K562 (cell line): ENCODE data around the gene GTSE1. TPM values are rescaled to one million over a fixed set of nuclear protein-coding genes. Genes with fewer than 3 reads are reported as not detected.

Experiments
- ELF4 ChIP-seq: fragments of 450-650 bp; formaldehyde crosslinking; IDR thresholded peaks from 2 replicates; pipeline ENCODE4 v1.4.0; 2022; ENCODE audit warnings: missing genetic modification characterization
- ETV6 ChIP-seq, 3 experiments: fragments of 150-350 bp in 1 of 3; sonication (generic) in 1 of 3; formaldehyde crosslinking in 1 of 3; IDR thresholded peaks; 2 replicates each; pipeline versions ENCODE4 v1.6.1 to v1.8.0; 2014 to 2022; ENCODE audit warnings: borderline replicate concordance in 2 of 3, low read depth in 2 of 3, antibody characterized with exemption in 1 of 3, low read length in 1 of 3, mild to moderate bottlenecking in 1 of 3, missing genetic modification reagents in 1 of 3
- FOXJ2 ChIP-seq: fragments of 200-800 bp; sonication (Bioruptor generic); IDR thresholded peaks from 2 replicates; pipeline ENCODE4 v1.6.1; 2016; ENCODE audit warnings: missing genetic modification characterization, missing compliant biosample characterization
- KHSRP ChIP-seq: fragments of 450-650 bp; IDR thresholded peaks from 2 replicates; pipeline ENCODE4 v1.6.1; 2017
- MCM2 ChIP-seq: fragments of 450-650 bp; IDR thresholded peaks from 2 replicates; pipeline ENCODE4 v1.6.1; 2017; ENCODE audit warnings: low read depth, mild to moderate bottlenecking
- RBM22 ChIP-seq: fragments of 200-400 bp; formaldehyde crosslinking; IDR thresholded peaks from 2 replicates; pipeline ENCODE4 v1.6.1; 2018; ENCODE audit warnings: low read length, low read depth; ENCODE audit not compliant: poor library complexity, severe bottlenecking
- SIRT6 ChIP-seq: IDR thresholded peaks from one replicate; pipeline ENCODE4 v1.6.1; 2012; ENCODE audit warnings: low read depth, mild to moderate bottlenecking, control low read depth, inconsistent platforms, low read length, moderate library complexity
- YBX1 ChIP-seq: fragments of 450-650 bp; IDR thresholded peaks from 2 replicates; pipeline ENCODE4 v1.7.1; 2016; ENCODE audit warnings: mild to moderate bottlenecking
- ZKSCAN8 ChIP-seq: fragments of 200-800 bp; sonication (Bioruptor generic); IDR thresholded peaks from 2 replicates; pipeline ENCODE4 v1.6.1; 2016; ENCODE audit warnings: missing genetic modification characterization, missing compliant biosample characterization
- ZNF197 ChIP-seq: fragments of 200-800 bp; sonication (Bioruptor generic); IDR thresholded peaks from 2 replicates; pipeline ENCODE4 v1.6.1; 2016; ENCODE audit warnings: low read depth, missing genetic modification characterization, missing compliant biosample characterization
- ZNF589 ChIP-seq: fragments of 200-800 bp; sonication (Bioruptor generic); IDR thresholded peaks from 2 replicates; pipeline ENCODE4 v1.6.1; 2016; ENCODE audit warnings: low read depth, missing genetic modification characterization, missing compliant biosample characterization
- ZNF79 ChIP-seq: fragments of 250-450 bp; sonication (Bioruptor Pico); IDR thresholded peaks from 2 replicates; pipeline ENCODE4 v1.4.0; 2020; ENCODE audit warnings: low read depth, mild to moderate bottlenecking, moderate library complexity
- ZSCAN29 ChIP-seq: fragments of 450-650 bp; IDR thresholded peaks from 2 replicates; pipeline ENCODE4 v1.6.1; 2017
- polyA plus RNA-seq, 8 experiments: library from polyadenylated mRNA; depleted of rRNA in 4 of 8; stranded (reverse) in 5 of 8; unstranded in 3 of 8; fragments of >200 nt; fragmentation: Nextera tagmentation in 2 of 8; fragmentation: Illumina TruSeq in 1 of 8; extraction: Ambion mirVana in 2 of 8; extraction: Trizol in 1 of 8; gene quantifications; 2 replicates each; pipeline versions ENCODE4 v1.2.1 to v1.2.3, GENCODE V29; 2011 to 2014; ENCODE audit warnings: inconsistent platforms in 1 of 8, missing spikeins in 1 of 8
- total RNA-seq, 7 experiments: library from RNA; depleted of rRNA in 6 of 7; stranded (reverse); fragments of >200 nt in 6 of 7; fragmentation: Illumina TruSeq in 2 of 7; extraction: Trizol in 2 of 7; gene quantifications; 2 replicates each; pipeline versions ENCODE4 v1.2.1 to v1.2.3, GENCODE V29; 2011 to 2021; ENCODE audit warnings: low replicate concordance in 1 of 7
- TF ChIP-seq, protein P1 (sequence below): sonication (generic); IDR thresholded peaks from 2 replicates; pipeline ENCODE4 v1.6.1; 2016
- TF ChIP-seq, protein P2 (sequence below): sonication (generic); formaldehyde crosslinking; IDR thresholded peaks from 2 replicates; pipeline ENCODE4 v1.8.0; 2022; ENCODE audit warnings: mild to moderate bottlenecking, missing genetic modification reagents
- TF ChIP-seq, protein P3 (sequence below): fragments of 450-650 bp; IDR thresholded peaks from 2 replicates; pipeline ENCODE4 v1.6.1; 2016; ENCODE audit warnings: borderline replicate concordance
- TF ChIP-seq, protein P4 (sequence below): fragments of 250-450 bp; sonication (Bioruptor Pico); IDR thresholded peaks from 2 replicates; pipeline ENCODE4 v1.8.0; 2022; ENCODE audit warnings: moderate library complexity, mild to moderate bottlenecking, inconsistent platforms
- TF ChIP-seq, protein P5 (sequence below): fragments of 450-650 bp; IDR thresholded peaks from 2 replicates; pipeline ENCODE4 v1.6.1; 2017; ENCODE audit warnings: antibody characterized with exemption, mild to moderate bottlenecking

Gene GTSE1
- total and polyA plus RNA-seq, 9 of the 15 experiments (the other 6 are each of a cell fraction or from before 2014, with no cell fraction given): 2.5 to 22.5 (median 12.9) TPM

DNA sequence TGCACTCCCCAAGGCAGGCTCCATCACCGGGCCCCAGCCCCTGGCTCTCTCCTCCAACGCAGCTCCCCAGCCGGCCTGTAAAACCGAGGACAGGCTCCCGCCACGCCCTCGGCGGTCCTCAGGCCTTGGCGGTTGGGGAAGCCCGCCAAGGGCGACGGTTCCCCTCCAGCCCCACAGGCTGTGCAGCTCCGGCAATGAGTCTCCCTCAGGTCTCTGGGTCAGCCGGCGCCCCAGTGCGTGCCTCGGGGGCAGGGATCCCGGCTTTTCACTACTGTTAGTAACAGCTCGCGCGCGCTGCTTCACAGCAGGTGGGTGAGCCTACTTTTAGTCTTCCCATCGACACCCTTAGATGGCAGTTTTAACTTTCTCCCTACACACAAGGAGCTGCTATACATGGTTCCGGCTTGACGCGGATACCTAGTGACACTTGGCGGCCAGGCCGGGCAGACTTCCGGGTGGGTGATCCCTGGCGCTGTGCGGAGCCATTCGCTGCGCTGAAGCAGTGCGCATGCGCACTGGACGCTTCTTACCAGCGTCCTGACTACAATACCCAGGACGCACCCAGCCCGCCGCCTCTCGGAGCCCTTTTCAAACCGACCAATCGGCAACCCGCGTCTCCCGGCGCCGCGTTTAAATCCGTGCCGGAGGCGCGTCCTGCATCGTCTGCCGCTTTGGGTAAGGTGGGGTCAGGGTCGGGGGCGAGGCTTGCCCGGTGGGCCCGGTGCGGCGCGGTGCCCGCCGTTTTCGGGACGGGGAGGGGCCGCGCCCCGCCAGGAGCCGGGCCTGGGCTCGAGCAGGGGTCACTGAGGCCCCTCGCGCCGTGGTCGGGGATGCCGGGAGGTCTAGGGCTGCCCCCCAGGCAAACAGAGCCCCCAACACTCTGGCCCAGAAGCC lies at the start of gene GTSE1 (continued):
- TF ChIP-seq ELF4 (no peak), RBM22 (peak; percentile 39), ZNF197 (CRISPR knock-in tag) (no peak), YBX1 (no peak), ZKSCAN8 (CRISPR knock-in tag) (no peak), MCM2 (no peak), ZSCAN29 (no peak), ZNF79 (CRISPR knock-in tag) (no peak), KHSRP (no peak), ZNF589 (no peak), SIRT6 (no peak), FOXJ2 (tag) (no peak), ETV6 (IDR thresholded peaks at IDR 0.05; ENCODE audit: borderline replicate concordance in 1 of 2, low read depth in 2 of 2, low read length in 1 of 2) (no peak), ETV6 (CRISPR knock-in tag; IDR thresholded peaks at IDR 0.05; ENCODE audit: borderline replicate concordance) (no peak)
- TF ChIP-seq, protein P1, sequence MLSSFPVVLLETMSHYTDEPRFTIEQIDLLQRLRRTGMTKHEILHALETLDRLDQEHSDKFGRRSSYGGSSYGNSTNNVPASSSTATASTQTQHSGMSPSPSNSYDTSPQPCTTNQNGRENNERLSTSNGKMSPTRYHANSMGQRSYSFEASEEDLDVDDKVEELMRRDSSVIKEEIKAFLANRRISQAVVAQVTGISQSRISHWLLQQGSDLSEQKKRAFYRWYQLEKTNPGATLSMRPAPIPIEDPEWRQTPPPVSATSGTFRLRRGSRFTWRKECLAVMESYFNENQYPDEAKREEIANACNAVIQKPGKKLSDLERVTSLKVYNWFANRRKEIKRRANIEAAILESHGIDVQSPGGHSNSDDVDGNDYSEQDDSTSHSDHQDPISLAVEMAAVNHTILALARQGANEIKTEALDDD: no peak
- TF ChIP-seq, protein P2, sequence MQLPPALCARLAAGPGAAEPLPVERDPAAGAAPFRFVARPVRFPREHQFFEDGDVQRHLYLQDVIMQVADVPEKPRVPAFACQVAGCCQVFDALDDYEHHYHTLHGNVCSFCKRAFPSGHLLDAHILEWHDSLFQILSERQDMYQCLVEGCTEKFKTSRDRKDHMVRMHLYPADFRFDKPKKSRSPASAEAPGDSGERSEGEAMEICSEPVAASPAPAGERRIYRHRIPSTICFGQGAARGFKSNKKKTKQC: no peak
- TF ChIP-seq, protein P3, sequence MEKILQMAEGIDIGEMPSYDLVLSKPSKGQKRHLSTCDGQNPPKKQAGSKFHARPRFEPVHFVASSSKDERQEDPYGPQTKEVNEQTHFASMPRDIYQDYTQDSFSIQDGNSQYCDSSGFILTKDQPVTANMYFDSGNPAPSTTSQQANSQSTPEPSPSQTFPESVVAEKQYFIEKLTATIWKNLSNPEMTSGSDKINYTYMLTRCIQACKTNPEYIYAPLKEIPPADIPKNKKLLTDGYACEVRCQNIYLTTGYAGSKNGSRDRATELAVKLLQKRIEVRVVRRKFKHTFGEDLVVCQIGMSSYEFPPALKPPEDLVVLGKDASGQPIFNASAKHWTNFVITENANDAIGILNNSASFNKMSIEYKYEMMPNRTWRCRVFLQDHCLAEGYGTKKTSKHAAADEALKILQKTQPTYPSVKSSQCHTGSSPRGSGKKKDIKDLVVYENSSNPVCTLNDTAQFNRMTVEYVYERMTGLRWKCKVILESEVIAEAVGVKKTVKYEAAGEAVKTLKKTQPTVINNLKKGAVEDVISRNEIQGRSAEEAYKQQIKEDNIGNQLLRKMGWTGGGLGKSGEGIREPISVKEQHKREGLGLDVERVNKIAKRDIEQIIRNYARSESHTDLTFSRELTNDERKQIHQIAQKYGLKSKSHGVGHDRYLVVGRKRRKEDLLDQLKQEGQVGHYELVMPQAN: no peak; the same call in 1 of the 2 replicates
- TF ChIP-seq, protein P4, sequence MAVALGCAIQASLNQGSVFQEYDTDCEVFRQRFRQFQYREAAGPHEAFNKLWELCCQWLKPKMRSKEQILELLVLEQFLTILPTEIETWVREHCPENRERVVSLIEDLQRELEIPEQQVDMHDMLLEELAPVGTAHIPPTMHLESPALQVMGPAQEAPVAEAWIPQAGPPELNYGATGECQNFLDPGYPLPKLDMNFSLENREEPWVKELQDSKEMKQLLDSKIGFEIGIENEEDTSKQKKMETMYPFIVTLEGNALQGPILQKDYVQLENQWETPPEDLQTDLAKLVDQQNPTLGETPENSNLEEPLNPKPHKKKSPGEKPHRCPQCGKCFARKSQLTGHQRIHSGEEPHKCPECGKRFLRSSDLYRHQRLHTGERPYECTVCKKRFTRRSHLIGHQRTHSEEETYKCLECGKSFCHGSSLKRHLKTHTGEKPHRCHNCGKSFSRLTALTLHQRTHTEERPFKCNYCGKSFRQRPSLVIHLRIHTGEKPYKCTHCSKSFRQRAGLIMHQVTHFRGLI: no peak
- TF ChIP-seq, protein P5, sequence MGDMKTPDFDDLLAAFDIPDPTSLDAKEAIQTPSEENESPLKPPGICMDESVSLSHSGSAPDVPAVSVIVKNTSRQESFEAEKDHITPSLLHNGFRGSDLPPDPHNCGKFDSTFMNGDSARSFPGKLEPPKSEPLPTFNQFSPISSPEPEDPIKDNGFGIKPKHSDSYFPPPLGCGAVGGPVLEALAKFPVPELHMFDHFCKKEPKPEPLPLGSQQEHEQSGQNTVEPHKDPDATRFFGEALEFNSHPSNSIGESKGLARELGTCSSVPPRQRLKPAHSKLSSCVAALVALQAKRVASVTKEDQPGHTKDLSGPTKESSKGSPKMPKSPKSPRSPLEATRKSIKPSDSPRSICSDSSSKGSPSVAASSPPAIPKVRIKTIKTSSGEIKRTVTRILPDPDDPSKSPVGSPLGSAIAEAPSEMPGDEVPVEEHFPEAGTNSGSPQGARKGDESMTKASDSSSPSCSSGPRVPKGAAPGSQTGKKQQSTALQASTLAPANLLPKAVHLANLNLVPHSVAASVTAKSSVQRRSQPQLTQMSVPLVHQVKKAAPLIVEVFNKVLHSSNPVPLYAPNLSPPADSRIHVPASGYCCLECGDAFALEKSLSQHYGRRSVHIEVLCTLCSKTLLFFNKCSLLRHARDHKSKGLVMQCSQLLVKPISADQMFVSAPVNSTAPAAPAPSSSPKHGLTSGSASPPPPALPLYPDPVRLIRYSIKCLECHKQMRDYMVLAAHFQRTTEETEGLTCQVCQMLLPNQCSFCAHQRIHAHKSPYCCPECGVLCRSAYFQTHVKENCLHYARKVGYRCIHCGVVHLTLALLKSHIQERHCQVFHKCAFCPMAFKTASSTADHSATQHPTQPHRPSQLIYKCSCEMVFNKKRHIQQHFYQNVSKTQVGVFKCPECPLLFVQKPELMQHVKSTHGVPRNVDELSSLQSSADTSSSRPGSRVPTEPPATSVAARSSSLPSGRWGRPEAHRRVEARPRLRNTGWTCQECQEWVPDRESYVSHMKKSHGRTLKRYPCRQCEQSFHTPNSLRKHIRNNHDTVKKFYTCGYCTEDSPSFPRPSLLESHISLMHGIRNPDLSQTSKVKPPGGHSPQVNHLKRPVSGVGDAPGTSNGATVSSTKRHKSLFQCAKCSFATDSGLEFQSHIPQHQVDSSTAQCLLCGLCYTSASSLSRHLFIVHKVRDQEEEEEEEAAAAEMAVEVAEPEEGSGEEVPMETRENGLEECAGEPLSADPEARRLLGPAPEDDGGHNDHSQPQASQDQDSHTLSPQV: peak; percentile 70; the same call in 1 of the 2 replicates
